Mononuclear cell (primary cell): Measurements from ENCODE around the gene MT1B. TPM values are rescaled to one million over a fixed set of nuclear protein-coding genes. Genes with fewer than 3 reads are reported as not detected.

Source experiments
- H3K27me3 ChIP-seq: 2 replicates; pipeline ENCODE4 v1.6.0; 2011; ENCODE audit warnings: low read length, control low read depth; ENCODE audit not compliant: insufficient read depth
- H3K4me1 ChIP-seq: 2 replicates; pipeline ENCODE4 v1.5.1; 2011; ENCODE audit warnings: mild to moderate bottlenecking, low read length, control low read depth; ENCODE audit not compliant: insufficient read depth
- H3K4me3 ChIP-seq: 2 replicates; pipeline ENCODE4 v1.5.1; 2011; ENCODE audit warnings: mild to moderate bottlenecking, low read length, moderate library complexity
- H3K9me3 ChIP-seq: 2 replicates; pipeline ENCODE4 v1.5.1; 2011; ENCODE audit warnings: low read depth, mild to moderate bottlenecking, control low read depth, low read length
- total RNA-seq: library from RNA; depleted of rRNA; stranded (reverse); fragments of >200 nt; gene quantifications from one replicate; pipeline ENCODE4 v1.2.3, GENCODE V29; 2012

The MT1B gene
- total RNA-seq = not detected

DNA sequence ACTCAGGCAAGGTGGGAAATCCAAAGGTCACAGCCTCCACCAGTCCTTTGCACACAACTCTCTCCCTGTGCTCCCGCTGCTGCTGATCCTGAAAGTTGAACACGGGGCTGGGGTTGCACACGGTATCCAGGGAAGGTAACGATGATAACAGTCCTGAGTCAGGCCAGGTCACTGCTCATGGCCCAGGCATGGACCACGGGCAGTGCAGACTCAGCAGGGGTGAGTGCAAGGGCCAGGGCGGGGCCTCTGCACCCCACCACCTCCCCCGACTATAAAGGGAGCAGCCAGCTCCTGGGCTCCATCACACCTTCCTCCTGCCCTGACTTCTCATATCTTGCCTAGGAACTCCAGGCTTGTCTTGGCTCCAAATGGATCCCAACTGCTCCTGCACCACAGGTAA is at the start of gene MT1B:
Gene MT1B (plus strand): TSS at position 301 of the 400 bp plus-strand sequence. CDS start 68 bp downstream, at position 369.
- Histone ChIP-seq H3K4me1 (no peaks in the 10 kb centered on the region), H3K4me3 (no peak within 1 kb of the TSS), H3K27me3 (peaks cover 31% of the 10 kb centered on the region), H3K9me3 (no peaks in the 10 kb centered on the region)

DNA sequence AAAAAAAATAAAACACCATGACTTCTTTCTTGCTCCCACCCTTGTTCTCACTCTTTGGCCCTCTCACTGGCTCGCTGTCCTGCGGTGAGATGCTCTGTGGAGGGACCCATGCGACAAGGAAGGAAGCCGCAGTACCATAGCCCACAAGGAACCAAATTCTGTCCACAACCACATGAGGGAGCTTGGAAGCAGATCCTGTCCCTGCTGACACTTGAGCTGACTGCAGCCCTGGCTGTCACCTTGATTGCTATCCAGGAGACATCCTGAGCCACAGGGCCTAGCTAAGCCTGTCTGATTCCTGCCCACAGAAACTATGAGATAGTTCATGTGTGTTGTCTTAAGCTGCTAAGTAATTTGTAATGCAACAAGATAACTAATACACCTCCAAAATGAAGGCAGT is 48.1 kb upstream of the MT1B start:
- Histone ChIP-seq H3K9me3 (no peaks in the 10 kb centered on the region), H3K4me1 (peaks cover 17% of the 10 kb centered on the region), H3K27me3 (no peaks in the 10 kb centered on the region), H3K4me3 (no peak overlapping the region)

DNA sequence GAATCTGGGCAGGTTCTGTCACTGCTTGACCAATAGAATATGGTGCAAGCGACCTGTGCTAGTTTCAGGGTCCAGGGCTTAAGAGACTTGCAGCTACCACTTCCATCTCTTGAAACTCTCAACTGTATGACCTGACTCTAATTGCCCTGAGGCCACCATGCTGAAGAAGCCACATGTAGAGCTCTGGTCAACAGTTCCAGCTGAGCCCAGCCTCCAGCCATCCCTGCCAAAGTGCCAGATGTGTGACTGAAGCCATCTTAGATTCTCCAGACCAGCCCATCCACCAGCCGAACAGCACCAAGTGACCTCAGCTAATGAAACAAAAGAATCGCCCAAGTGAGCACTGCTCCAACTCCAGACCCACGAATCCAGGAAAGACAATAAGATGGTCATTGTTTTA is 46.7 kb upstream of the MT1B start:
- H3K27me3 ChIP-seq = no peaks in the 10 kb centered on the region
- no peaks in the 10 kb centered on the region for H3K9me3 ChIP-seq

DNA sequence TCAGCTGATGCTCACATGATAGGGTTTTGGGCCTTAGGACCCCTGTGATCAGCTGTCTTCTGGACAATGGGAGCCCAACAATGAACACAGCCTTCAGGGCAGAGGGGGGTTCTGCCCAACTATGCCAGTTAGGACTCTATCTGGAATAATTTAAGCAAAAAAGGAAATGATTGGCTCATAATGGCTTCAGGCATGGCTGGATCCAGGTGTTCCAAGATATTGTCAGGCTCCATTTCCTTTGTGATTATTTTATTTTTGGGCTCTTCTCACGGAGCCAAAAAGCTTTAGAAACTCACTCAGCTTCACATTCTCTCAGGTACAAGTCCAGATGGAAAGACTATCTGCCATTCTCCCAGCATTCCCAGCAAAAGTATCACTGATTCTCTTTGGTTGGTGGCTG is 46.2 kb upstream of the MT1B start:
- Histone ChIP-seq H3K4me3 (no peak overlapping the region), H3K9me3 (no peaks in the 10 kb centered on the region), H3K27me3 (no peaks in the 10 kb centered on the region), H3K4me1 (peaks cover 35% of the 10 kb centered on the region)

More for the DNA sequence above, 46.7 kb upstream of the MT1B start:
- Histone ChIP-seq H3K4me3 (no peak overlapping the region), H3K4me1 (peaks cover 30% of the 10 kb centered on the region)

DNA sequence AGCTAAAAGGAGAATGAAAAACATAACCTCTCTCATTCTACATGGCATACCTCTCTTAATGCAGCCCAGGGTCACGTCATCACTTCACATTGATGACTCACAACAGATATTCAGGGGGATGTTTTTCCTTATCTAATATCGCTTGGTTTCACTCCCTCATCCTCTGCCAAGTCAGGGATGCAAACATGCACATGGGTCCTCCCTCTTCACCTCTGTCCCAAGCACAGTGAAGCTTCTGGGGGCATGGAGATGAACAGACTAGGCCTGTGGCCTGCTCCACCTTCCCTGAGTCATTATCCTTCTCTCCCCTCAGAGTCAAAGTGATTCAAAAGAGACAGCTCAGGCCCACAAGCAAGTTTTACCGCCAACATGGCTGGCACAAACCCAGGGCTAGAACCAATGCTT is 45.6 kb upstream of the MT1B start:
- H3K4me1 ChIP-seq = peaks cover 40% of the 10 kb centered on the region
- no peaks in the 10 kb centered on the region for H3K9me3 ChIP-seq
- no peak overlapping the region for H3K4me3 ChIP-seq
- no peaks in the 10 kb centered on the region for H3K27me3 ChIP-seq

DNA sequence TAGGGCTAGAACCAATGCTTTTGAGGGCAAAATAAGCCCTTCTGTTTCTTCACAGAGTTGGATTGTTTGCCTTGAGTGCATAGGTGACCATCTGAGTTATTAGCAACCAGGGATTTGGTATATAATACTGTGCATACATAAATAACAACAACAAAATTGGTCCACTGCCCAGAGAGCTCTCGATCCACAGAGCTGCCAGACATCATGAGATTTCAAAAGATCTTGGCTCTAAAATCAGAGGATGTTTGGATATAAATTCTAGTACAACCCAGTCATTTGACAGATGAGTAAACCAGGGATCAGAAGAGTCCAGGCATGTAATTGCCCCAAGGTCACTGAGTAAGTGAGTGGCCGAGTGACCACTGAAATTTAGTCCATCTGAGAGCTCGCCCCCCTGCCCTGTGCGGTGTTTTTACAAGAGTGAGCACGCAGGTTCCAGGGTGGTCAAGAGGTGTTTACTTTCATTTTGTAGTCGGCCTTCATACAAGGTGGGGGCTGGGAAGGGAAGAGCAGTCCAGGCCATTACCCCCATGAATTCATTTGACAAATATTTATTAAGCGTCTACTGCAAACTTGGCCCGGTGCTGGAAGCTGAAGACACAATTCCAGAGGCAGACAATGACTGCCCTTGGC is 45.1 kb upstream of the MT1B start:
- H3K4me3 ChIP-seq = no peak overlapping the region
- no peaks in the 10 kb centered on the region for H3K27me3 ChIP-seq
- peaks cover 40% of the 10 kb centered on the region for H3K4me1 ChIP-seq
- H3K9me3 ChIP-seq = no peaks in the 10 kb centered on the region

DNA sequence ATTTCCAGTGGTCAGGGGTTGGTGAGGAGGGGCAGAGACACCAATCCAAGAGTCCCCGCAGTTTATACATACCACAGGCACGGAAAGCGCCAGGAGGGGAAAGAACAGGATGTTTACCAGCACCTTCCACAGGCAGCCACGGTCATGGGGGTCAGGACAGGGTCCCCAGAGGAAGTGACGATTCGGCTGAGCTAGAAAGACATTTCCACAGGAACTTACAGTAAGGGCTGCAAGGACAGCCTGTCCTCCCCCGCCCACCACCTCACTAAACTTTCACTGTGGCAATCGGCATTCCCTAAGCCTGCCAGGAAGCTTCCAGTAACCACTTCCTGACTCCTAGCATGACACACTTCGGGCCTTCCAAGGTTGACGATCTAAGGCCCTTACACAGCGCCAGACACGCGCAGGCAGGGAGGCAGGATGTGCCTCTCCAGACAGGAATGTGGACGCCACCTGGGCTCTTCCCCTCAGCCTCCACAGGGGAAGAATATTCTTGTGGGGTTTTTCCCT is 44.5 kb upstream of the MT1B start:
- Histone ChIP-seq H3K27me3 (no peaks in the 10 kb centered on the region), H3K4me1 (peaks cover 40% of the 10 kb centered on the region), H3K4me3 (no peak overlapping the region), H3K9me3 (no peaks in the 10 kb centered on the region)

DNA sequence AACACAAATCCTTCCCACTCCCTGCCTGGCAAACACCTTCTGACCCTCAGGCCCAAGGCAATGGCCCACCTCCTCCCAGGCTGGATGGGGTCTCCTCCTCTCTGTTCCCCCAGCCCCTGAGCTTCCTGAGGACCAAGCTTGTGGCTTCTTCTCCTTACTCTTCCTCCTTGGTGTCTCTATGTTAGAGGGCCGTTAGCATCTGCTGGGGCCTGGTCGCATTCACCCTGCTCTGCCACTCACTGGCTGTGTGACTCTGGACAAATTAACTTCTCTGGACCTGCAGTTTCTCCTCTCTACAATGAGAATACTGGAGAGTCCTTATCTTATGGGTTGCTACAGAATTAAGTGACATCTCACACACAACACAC is 44.0 kb upstream of the MT1B start:
- peak overlapping the region; percentile 77 for H3K4me3 ChIP-seq
- peaks cover 40% of the 10 kb centered on the region for H3K4me1 ChIP-seq
- H3K9me3 ChIP-seq = no peaks in the 10 kb centered on the region
- no peaks in the 10 kb centered on the region for H3K27me3 ChIP-seq

DNA sequence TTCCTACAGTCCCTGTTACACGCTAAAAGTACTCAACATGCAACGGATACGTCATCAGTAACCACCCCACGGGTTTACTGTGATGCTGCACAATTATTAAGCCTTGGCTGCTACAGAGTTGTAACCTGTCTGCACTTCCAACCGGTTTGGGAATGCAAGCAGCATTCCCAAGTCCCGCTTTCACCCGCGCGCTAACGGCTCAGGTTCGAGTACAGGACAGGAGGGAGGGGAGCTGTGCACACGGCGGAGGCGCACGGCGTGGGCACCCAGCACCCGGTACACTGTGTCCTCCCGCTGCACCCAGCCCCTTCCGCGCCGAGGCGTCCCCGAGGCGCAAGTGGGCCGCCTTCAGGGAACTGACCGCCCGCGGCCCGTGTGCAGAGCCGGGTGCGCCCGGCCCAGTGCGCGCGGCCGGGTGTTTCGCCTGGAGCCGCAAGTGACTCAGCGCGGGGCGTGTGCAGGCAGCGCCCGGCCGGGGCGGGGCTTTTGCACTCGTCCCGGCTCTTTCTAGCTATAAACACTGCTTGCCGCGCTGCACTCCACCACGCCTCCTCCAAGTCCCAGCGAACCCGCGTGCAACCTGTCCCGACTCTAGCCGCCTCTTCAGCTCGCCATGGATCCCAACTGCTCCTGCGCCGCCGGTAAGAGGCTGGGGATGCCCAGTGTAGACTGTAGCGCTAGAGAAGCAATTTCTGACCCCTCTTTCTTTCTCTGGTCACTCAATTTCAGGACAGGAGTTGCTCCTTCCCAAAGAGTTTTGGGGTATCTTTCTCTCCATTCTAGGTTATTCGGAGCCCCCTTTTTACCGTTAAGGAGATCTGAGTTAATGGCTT is 43.4 kb upstream of the MT1B start, which contains the start of gene MT2A:
Gene MT2A (plus strand): TSS at position 542 of the 833 bp plus-strand sequence. CDS start 72 bp downstream, at position 614.
- H3K9me3 ChIP-seq = no peaks in the 10 kb centered on the region
- peak within 1 kb of the TSS; percentile 77 for H3K4me3 ChIP-seq
- no peaks in the 10 kb centered on the region for H3K27me3 ChIP-seq
- peaks cover 40% of the 10 kb centered on the region for H3K4me1 ChIP-seq

DNA sequence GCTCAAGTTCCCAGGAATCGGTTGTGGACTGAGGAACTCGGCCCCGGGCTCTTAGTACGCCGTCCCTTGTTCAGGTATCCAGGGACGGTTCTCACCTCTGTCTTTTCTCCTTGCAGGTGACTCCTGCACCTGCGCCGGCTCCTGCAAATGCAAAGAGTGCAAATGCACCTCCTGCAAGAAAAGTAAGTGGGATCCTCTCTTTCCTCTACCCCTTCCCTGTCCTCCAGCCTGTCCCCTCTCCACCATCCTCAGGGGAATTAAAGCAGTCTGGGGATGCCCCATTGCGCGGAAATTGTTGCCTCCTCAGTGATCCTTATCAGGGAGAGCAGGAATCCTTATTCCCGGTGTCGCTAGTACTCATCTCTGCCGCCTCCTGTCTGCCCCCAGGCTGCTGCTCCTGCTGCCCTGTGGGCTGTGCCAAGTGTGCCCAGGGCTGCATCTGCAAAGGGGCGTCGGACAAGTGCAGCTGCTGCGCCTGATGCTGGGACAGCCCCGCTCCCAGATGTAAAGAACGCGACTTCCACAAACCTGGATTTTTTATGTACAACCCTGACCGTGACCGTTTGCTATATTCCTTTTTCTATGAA is 42.7 kb upstream of the MT1B start:
- H3K4me3 ChIP-seq = peak overlapping the region; percentile 77
- peaks cover 40% of the 10 kb centered on the region for H3K4me1 ChIP-seq

DNA sequence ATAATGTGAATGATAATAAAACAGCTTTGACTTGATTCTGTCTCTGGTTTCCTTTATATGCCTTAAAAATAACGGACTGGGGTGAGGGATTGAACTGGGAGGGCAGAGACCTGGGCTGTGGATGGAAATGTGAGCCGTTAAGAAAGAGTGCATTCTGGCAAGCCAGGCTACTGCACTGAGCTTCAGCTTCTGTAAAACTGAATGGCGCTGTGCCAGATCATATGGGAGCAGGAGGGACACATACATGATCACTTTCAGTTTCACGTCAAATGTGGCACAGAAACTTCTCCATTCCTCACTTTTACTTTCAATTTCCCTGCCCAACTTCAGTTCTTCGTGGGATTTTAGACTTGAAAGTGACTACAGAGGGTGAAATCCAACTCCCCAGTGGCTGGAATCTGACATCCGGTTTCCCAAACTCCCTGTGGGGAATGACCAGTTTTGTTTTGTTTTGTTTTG is 42.2 kb upstream of the MT1B start:
- Histone ChIP-seq H3K4me3 (peak overlapping the region; percentile 77), H3K4me1 (peaks cover 40% of the 10 kb centered on the region), H3K9me3 (no peaks in the 10 kb centered on the region), H3K27me3 (no peaks in the 10 kb centered on the region)

More for the DNA sequence above, 42.7 kb upstream of the MT1B start:
- no peaks in the 10 kb centered on the region for H3K27me3 ChIP-seq
- no peaks in the 10 kb centered on the region for H3K9me3 ChIP-seq

DNA sequence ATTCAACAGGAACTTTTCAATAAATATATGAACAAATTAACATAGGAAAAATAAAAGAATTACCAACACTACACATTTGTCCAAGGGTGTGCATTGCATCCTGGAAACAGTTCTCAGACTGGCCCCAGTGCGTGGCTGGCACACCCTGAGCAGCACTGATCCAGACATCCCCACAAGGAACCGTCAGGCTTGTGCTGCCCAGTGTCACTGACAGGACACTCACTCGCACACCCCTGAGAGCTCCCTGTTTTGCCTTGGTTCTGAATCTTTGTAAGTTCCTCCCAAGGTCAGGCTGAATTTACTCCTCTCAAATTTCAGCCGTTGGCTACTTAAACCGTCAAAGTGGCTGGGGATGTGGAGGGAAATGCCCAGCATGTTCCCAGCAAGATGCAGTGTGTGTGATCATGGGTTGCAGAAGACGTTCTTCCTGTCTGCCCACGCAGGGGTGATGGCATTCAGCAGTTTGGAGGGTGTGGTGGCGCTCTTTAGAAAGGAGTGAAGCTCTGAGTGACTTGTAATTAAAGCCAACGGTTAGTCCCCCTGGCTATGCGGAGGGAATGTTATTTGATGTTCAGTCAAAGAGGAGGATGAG is 41.6 kb upstream of the MT1B start:
- Histone ChIP-seq H3K4me1 (peaks cover 40% of the 10 kb centered on the region), H3K9me3 (no peaks in the 10 kb centered on the region), H3K4me3 (peak overlapping the region; percentile 77), H3K27me3 (no peaks in the 10 kb centered on the region)

DNA sequence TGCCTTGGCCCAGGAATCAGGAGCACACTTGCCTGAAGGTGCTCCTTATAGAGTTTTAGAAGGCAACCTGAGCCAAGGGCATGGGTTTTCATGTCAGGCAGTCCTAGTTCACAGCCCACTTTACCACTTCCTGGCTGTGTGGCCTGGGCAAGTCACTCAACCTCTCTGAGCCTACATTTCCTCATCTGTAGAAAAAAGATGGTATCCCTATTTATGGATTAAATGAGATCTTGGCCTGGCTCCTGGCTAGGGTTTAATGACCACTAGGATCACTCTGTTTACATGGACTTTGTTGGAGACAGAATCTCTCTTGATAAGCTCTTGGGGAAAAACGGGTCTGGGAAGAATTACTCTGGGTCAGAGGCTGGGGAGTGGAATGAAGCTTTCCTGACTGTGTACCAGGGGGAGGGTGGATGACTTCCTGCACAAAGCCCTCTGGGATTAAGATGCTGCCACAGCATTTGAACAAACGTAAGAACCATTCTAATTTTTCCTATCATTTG is 41.0 kb upstream of the MT1B start:
- Histone ChIP-seq H3K4me3 (no peak overlapping the region), H3K27me3 (no peaks in the 10 kb centered on the region), H3K9me3 (no peaks in the 10 kb centered on the region), H3K4me1 (peaks cover 40% of the 10 kb centered on the region)

DNA sequence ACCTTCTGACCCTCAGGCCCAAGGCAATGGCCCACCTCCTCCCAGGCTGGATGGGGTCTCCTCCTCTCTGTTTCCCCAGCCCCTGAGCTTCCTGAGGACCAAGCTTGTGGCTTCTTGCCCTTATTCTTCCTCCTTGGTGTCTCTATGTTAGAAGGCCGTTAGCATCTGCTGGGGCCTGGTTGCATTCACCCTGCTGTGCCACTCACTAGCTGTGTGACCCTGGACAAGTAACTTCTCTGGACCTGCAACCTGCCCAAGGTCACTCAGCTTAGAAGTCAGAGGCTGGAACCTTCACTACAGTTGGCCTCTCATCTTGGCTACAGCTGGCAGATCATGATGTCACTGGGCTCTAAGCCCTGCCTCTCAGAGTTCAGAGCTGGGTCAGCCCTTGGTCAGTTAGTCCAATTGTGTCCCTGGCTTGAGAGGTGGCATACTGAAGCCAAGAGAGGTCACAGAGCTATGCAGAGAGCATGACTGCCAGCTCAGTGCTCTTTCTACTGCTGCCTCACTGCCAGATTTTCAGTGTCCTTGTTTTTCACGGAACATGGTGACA is 40.3 kb upstream of the MT1B start:
- Histone ChIP-seq H3K27me3 (peaks cover 4% of the 10 kb centered on the region), H3K4me3 (no peak overlapping the region), H3K9me3 (no peaks in the 10 kb centered on the region), H3K4me1 (peaks cover 40% of the 10 kb centered on the region)
